ENCODE results near the gene AKT3. TPM values are rescaled to one million over a fixed set of nuclear protein-coding genes. Genes with fewer than 3 reads are reported as not detected.

AKT3 gene
- total RNA-seq, 1 experiment from 2014 or later: 15.2 TPM

DNA sequence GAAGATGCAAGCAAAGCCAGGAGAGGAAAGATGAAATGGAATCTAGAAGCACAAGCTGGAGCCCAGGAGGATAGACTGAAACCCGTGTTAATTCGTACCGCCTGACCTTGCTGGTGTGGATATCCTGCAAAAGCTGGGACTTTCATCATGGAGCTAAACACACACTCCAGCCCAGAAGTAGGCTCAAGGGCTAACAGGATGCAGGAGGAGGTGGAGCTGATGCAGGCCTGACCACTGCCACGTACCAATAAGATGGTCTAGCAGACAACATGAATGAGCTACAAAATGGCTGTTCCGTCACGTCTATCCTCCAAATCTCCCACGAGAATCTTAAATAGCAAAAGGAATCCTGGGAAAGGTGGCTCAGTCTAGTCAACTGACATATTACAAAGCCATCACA is 323.9 kb downstream of the AKT3 start:
- DNase-seq (ENCODE audit: extremely low read depth, low read depth): no peak

DNA sequence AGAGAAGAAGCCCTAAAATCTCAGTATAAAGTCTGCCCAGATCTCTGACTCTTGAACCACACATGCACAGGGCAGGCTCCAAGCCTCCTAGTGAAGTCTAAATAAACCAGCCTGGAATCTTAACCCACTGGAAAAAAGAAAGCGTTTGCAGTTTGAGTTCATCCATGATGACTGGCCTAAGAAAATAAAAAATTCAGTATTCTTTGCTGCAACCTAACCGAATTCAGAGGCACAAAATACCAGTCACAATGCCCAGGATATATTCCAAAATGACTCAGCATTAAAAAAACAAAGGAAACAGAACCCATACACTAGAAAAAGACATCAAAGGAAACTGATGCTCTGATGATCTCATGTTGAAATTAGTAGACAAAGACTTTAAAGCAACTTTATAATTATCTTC is 325.0 kb downstream of the AKT3 start:
- no peak for DNase-seq (ENCODE audit: extremely low read depth, low read depth)

DNA sequence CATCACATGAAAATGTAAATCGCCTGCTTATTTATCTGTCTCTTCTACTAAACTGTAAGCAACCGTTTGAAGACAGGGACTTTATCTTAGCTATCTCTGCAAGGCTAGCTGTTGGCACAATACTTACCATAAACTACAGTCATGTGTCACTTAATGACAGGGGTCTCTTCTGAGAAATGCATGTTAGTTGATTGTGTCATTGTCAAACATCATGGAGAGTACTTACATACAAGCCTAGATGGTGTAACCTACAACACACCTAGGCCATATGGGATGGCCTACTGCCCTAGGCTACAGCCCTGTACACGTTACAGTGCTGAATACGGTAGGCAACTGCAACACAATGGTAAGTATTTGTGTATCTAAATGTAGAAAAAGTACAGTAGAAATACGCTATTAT is 326.3 kb downstream of the AKT3 start:
- no peak for DNase-seq (ENCODE audit: extremely low read depth, low read depth)

DNA sequence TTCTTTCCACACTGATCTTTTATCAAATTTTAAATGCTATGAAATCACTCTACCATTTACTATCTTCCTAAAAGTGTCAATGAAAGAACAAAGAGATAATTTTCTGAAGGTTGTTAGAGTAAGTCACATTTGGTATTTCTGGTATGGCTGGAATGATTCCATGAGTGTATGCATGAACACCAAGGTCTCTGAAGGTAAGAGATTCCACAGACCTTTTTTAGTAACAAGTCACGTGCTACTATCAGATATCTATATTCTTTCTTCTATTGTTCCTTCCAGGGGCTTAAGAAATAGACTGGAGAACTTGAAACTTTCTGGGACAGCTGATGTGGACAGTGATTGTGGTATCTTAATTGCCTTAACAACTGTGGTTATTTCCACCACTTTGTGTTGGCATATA is 329.2 kb downstream of the AKT3 start:
- DNase-seq (ENCODE audit: extremely low read depth, low read depth): no peak

DNA sequence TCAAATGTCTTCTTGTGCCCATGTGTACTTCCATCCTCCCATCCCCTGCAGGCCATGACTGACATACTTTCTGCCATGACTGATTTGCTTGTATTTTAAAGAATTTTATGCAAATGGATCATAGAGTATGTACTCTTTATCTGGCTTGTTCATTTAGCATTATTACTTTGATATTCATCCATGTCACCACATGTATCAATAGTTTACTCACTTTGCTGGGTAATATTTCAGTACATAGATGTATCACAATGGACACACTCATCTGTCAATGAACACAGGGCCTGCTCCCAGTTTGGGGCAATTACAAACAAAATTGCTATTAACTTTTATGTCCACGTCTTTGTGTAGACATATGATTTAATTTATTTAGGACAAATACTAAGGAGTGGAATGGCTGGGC is 335.1 kb downstream of the AKT3 start:
- DNase-seq (ENCODE audit: extremely low read depth, low read depth): no peak

DNA sequence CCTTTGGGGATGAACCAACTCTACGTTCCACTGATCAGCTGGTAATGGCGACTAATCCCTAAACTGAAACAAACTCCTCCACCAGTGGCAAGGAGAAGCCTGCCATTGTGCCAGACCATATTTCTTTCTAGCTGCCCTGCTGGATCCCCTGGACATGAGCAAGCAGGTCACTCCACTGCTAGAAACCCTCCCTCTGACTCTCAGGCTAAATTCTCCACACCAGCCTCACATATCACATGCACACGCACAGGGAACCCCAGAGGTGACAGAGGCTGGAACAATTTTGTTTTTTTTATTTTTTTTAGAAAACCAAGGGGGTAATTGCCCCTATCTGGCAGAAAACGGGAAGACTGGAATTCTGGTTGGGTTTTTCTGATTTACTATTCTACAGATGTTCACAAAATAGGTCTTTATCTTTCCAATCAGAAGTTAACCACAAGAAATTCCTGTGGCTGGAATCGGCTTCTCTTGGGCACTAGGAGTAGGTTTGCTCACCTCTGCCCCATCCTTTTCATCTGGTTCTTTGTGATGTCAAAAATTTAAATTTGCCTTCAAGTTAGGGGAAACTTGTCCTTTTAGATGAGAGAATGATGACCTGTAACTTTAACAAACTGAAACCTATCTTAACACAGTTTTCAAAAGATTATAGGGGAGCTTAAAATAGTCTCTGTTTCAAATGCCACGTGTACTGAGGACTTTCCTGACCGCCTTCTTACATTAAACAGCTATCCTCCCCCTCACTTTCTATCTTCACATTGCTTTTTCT is 336.1 kb downstream of the AKT3 start:
- DNase-seq (ENCODE audit: extremely low read depth, low read depth): no peak

DNA sequence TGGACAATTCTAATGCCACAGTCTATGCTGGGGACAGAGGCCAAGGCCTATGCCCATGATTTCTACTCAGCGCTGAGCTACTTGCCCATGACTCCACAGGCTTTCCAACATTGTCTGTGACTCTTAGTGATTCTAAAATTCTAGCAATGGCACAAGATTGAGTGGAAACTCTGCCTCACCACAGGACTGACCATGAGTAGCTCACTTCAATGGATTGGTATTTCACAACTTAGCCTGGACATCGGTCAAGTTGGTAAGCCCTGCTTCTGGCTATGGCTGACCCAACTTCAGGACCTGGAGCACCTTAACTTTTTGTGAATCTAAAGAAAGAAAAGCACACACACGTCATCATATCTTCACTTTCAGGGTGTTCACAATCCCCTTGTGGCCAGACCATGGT is 339.1 kb downstream of the AKT3 start:
- no peak for DNase-seq (ENCODE audit: extremely low read depth, low read depth)

DNA sequence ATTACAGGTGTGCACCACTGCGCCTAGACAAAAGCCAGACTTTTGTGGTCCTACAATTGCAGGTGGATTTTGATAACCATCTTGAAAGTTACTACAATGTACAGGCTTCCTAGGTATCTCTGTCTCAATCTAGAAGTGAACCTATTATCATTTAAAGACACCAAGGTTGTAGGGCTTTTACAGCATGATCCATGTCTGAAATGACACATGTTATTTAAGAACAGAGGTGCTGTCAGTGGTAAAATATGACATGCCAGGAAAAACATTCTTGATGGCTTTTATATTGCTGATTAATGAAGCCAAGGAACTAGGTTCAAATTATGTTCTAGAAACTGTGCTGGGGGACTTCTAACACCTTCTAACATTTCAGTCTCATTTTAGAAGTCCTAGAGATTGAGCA is 341.1 kb downstream of the AKT3 start:
- no peak for DNase-seq (ENCODE audit: extremely low read depth, low read depth)

DNA sequence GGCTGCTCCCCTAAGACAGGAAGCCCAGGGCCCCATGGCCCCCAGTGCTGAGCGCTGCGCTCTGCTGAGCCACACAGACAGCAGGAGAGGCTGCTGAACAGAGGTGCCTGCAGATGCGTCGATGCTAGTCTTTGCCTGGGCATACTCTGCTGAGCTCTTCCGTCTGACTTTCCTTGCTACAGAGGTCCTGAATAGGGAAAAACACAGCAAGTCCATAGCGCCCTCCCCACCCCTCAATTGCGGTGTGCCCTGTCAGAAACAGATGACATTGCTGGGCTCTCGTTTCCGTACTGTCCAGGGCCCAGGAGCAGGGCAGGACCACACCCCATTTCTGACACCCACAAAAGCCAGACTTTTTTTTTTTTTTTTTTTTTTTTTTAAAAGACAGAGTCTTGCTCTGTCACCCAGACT is 341.7 kb downstream of the AKT3 start:
- DNase-seq (ENCODE audit: extremely low read depth, low read depth): no peak

DNA sequence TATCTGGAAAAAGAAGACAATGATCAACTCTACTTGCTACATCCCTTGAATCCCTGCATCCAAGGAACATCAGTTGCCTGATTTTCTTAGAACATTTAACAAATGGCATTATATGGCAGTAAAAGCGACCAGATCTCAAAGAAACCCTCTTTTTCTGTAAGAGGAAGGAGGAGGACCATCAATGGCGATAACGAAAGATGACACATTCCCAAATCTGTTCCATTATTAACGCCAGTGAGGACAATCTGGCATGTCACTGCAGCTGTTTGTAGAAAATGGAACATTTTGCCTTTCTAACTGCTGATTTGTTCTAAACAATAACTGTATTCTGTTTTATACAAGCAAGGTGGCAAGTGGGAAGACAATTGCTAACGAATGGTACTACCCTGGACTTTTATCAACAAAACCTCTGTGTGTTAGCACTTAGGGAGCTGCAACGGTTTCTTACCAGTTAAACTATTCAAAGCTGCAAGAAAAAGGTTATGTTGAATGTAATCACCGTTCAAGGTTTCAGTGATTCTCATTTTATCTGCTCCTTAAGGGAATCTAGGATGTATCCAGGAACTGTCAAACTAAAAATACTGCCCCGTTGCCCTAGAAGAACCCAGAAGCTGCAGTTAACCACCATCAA is 342.3 kb downstream of the AKT3 start:
- no peak for DNase-seq (ENCODE audit: extremely low read depth, low read depth)

DNA sequence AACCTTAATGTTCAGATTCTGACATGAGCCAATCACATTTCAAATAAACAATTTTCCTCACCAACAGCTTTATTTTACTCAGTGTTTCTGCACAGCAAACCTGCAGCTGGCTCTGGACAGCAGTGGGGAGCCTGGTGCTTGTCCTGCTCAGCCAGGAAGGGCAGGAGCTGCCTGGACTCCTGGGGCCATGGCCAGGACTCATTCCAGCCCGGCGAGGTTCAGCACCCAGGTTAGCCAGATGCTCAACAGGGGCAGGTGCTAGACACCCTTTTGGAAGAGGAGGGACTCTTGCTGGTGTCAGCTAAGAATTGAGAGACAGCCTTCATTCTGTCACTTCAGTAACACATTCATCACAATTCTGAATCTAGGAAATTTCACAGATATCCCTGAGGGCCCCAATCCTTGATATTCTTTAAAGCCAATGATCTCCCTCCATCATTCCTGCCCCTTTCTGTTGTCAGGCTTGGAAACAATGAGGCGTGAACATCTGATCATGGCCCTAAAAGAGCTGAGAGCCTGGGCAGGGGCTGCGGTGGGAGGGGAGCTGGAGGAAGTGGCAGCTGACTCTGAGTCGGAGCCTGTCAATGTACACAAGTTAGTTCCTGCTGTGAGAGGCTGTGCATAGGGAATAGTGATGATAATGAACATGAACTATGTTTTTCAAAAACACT is 342.9 kb downstream of the AKT3 start:
- DNase-seq (ENCODE audit: extremely low read depth, low read depth): no peak

DNA sequence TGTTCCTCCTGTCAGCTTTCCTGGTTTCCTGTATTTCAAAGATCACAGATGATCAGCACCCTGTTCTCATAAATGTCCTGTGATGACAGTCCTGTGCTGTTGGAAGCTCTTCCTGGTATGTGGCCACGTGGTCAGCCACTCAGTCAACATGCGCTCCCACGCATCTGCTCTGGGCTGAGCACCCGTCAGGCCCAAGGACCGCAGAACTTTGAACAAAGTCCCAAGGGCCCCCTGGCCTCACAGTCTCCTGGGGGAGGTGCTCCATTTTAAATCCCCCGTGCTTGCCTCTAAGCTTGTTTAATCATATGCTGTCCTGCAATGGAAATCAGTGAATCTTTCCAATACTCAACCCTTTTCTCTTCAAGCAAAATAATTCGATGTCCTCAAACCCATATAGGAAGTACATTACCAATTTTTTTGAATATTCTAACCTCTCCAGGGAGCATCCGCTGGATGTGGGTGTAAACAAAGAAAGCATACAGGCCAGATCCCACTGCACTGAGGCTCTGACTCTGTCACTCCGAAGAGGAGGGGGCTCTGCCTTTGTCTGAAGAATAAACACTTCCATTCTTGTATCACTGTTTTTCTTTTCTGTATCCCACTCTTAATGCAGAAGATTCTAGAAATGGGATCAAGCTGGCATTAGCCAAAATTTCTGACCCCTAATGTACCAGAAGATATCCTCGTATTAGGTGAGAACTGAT is 343.9 kb downstream of the AKT3 start:
- DNase-seq (ENCODE audit: extremely low read depth, low read depth): no peak

DNA sequence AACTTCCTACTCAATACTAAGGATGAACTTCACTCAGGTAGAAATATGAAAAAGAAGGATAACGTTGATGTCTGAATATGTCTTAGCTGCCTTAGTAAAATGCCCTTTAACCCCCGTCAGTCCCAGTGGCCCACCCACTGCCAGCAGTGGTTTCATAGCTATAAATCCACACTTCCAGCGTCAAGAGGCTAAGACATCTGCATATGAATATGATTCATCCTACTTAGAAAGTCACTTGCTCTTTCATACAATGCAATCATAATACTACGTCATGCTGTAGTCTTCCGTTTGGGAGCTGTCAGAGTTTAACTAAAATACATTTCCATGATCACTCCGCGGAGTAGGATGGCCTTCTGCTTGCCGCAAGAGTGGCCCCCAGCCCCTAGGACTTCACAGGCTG is 346.9 kb downstream of the AKT3 start:
- DNase-seq (ENCODE audit: extremely low read depth, low read depth): no peak

DNA sequence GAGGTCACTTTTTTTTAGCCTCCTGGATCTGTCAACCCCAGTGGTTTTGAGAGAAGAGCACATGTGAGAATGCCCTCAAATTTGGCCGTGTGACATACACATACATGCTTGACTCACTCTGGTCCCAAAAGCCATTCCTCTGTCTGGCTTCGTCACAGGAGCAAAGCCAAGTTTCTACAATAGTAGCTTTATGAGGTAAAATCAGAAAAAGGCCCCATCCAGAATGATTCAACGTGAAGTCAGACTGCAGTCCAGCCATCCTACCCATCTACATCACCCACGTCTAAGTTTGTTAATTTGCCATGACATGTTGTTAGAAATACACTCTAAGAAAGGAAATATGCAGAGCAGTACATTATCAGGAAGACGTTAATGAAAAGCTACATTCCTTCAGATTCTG is 349.0 kb downstream of the AKT3 start:
- no peak for DNase-seq (ENCODE audit: extremely low read depth, low read depth)

DNA sequence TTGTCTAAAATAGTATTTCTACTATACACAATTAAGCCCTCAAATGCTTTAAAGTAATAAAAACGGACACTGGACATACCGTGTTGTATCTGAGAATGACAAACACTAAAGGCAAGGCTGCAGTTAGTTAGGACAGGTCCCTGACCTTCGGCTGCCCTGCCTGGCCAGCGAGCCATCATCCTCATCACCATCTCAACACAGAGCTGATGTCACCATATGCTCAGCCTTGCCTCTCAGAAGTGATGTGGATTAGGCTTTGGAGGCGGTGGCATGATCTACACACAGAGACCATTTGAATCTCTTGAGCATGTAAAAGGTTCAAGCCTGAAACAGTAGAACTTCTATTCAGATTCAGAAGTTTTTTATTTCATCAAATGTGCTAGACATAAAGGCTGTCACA is 349.5 kb downstream of the AKT3 start:
- DNase-seq (ENCODE audit: extremely low read depth, low read depth): no peak

DNA sequence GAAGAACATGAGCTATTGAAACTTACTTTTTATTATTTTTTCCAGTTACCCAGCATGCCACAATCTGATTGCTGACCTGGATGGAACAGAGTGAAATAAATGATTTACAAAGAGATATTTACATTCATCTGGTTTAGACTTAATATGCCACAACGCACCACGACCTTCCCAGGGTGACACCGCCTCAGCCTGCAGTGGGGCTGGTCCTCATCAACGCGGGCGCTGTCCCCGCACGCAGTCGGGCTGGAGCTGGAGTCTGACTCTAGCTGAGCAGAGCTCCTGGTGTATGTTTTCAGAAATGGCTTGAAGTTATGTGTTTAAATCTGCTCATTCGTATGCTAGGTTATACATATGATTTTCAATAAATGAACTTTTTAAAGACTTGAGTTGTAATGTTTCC is 350.3 kb downstream of the AKT3 start:
- no peak for DNase-seq (ENCODE audit: extremely low read depth, low read depth)

DNA sequence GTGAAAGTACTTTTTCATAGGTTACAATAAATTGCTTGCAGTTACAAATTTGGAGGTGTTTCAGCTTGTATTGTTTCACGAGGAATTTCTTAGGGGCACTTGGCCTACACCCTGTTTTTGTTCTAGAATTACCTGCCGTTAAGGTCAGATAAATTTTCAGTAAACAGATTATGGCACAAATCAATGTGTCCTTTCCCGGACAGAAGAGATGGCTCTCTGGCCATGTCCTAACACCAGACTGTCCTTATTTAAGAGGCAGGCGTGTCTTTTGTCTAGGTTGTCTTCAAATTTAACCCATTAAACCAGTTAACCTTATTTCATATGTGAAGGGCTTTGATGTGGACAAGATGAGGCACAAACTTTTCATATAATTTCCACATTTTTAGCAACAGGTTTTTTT is 350.8 kb downstream of the AKT3 start:
- no peak for DNase-seq (ENCODE audit: extremely low read depth, low read depth)

DNA sequence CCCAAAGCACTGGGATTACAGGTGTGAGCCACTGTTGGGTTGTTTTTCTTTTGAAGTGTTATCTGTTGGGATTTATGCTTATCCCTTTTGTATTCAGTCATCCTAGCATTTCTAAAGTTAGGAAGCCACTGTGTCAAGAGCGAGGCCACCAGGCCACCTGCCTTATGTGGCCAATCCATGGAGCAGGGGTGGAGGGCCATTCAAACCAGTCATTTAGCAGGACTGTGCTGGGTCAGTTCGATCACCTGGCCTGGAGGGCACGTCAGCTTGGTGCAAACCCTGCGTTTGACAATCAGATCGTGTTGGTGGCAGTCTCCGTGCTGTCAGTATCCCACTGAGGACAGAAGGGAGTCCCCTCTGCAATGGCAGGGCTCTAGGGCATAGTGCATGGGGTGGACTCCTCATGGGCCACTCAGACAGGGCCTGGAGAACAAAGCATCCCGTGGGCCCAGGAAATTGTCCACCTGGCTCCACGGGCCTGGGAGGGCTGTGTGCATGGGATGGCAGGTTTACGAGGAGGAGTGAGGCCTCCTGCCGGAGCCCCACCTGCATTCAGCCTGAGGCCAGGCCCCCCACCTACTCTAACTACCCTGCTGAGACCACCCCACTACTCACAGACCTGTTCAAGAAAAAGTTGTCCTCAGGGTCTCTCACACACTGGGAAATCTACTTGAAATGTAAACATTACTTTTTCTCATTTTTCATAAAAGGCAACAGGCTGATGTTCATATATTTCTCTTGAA is 351.9 kb downstream of the AKT3 start:
- DNase-seq (ENCODE audit: extremely low read depth, low read depth): no peak

DNA sequence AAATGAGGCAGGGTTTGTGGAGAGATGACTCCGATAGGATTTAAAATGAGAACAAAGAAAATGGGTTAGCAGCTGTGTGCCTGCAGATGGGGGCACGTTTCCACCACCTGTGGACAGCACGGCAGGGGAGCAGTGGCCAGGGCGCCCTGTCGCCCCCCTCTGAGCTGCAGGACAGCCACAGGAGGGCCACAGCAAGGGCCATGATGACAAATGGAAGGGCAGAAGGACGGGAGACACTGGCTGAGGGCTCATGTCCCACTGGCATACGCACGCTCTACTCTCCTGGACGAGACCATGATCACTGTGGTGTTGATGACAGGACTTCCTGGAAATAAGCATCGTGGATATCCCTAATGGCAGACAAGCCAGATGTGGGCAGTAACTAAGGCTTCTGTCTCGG is 353.2 kb downstream of the AKT3 start:
- no peak for DNase-seq (ENCODE audit: extremely low read depth, low read depth)

DNA sequence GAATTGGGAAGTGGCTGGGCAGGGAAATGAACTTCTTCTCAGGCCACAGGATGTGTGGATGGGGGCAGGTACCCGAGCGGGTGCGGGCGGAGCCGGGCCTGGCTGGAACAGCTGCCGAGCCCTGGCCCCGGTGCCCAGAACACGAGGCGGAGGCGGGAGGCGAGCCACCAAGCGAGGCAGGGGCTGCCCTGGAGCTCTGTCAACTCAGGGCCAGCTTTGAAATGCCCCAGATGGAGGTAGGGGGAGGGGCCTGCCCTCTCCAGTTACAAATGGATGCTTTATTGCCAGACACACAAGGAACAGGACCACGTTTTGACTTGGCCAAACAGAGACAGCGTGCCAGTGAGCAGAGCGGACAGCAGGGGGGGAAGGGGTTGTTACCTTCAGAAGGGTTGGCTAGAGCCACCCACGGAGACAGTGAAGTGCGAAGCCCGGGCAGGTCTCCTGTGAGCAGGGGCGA is 353.8 kb downstream of the AKT3 start:
- no peak for DNase-seq (ENCODE audit: extremely low read depth, low read depth)
